Measurements from ENCODE around the gene ACBD6. TPM values are rescaled to one million over a fixed set of nuclear protein-coding genes. Genes with fewer than 3 reads are reported as not detected.
"Not testable (repeated sequence)": the region's sequence is repeated elsewhere in the genome, so short reads cannot be mapped to it uniquely, and the experiment has no call there.

Gene ACBD6
- total RNA-seq, 1 experiment from 2014 or later, result 136 TPM

DNA sequence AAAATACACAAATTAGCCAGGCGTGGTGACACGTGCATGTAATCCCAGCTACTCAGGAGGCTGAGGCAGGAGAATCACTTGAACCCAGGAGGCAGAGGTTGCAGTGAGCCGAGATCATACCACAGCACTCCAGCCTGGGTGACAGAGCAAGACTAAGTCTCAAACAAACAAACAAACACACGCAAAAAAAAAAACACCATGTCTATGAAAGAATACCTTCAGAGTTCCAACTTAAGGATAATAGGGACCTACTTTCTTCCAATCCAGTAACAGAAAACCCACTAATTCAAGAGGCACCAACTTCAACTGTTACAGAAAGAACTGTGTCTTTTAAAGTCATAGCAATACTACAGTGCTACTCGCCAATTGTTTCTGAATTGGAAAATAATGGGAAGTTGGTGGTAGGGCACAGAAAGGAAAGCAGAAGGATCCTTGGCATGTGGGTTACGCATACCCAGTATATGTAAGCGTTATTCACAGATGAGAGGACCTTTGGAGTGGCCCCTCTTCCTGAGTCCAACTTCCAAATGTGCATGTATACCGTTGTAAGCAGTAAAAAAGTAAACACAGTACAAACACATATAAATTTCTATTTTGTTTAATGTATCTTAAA, 87.0 kb downstream of the ACBD6 start:
- H3K27ac Mint-ChIP-seq (ENCODE audit: low read depth, unreplicated experiment), result no peak overlapping the region
- CTCF ChIA-PET, result interaction anchor here (0.7 to 6.6 kb wide), 17 partner anchors 8 to 236 kb away, joined by 3 to 30 read pairs (median 5); no protein-coding TSS in a partner anchor
- BruUV-seq (replicated peaks), result no TSS peak
- TF ChIP-seq, protein P1, sequence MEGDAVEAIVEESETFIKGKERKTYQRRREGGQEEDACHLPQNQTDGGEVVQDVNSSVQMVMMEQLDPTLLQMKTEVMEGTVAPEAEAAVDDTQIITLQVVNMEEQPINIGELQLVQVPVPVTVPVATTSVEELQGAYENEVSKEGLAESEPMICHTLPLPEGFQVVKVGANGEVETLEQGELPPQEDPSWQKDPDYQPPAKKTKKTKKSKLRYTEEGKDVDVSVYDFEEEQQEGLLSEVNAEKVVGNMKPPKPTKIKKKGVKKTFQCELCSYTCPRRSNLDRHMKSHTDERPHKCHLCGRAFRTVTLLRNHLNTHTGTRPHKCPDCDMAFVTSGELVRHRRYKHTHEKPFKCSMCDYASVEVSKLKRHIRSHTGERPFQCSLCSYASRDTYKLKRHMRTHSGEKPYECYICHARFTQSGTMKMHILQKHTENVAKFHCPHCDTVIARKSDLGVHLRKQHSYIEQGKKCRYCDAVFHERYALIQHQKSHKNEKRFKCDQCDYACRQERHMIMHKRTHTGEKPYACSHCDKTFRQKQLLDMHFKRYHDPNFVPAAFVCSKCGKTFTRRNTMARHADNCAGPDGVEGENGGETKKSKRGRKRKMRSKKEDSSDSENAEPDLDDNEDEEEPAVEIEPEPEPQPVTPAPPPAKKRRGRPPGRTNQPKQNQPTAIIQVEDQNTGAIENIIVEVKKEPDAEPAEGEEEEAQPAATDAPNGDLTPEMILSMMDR (IDR thresholded peaks at IDR 0.05; ENCODE audit: unreplicated experiment), result no peak
- no peaks in the 10 kb centered on the region for H3K4me1 Mint-ChIP-seq (ENCODE audit: insufficient read depth, unreplicated experiment)
- POLR2A ChIA-PET, result interaction anchor here (0.6 to 1.5 kb wide), 3 partner anchors 14 to 102 kb away, joined by 3 read pairs; no protein-coding TSS in a partner anchor
- H3K4me3 Mint-ChIP-seq (ENCODE audit: unreplicated experiment), result no peak overlapping the region
- no peaks in the 10 kb centered on the region for H3K27me3 Mint-ChIP-seq (ENCODE audit: insufficient read depth, unreplicated experiment)
- no peak for DNase-seq (ENCODE audit: unreplicated experiment)
- no peaks in the 10 kb centered on the region for H3K9me3 Mint-ChIP-seq (ENCODE audit: unreplicated experiment)
- intact Hi-C loops (cut with micrococcal nuclease), result no loop called here
- peaks cover 48% of the 10 kb centered on the region for H3K36me3 Mint-ChIP-seq (ENCODE audit: insufficient read depth, unreplicated experiment)

DNA sequence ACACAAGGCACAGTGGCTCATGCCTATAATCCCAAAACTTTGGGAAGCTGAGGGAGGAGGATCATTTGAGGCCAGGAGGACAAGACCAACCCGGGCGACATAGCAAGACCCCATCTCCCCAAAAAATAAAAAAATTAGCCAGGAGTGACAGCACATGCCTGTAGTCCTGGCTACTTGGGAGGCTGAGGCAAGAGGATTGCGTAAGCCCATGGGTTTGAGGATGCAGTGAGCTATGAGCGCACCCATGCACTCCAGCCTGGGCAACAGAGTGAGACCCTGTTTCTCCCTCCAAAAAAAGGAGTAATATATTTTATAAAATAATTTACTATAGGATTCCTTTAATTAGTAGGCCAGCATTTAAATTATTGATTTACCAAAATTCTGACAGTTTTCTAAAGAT, 89.8 kb downstream of the ACBD6 start:
- peak; percentile 7 for DNase-seq (ENCODE audit: unreplicated experiment)
- no peak overlapping the region for H3K4me3 Mint-ChIP-seq (ENCODE audit: unreplicated experiment)
- H3K36me3 Mint-ChIP-seq (ENCODE audit: insufficient read depth, unreplicated experiment), result peaks cover 40% of the 10 kb centered on the region
- no peaks in the 10 kb centered on the region for H3K9me3 Mint-ChIP-seq (ENCODE audit: unreplicated experiment)
- POLR2A ChIA-PET, result interaction anchor here (0.8 to 1.0 kb wide), 2 partner anchors 13 to 19 kb away, joined by 3 read pairs; no protein-coding TSS in a partner anchor
- TF ChIP-seq, protein P1 (IDR thresholded peaks at IDR 0.05; ENCODE audit: unreplicated experiment), result no peak
- no peaks in the 10 kb centered on the region for H3K4me1 Mint-ChIP-seq (ENCODE audit: insufficient read depth, unreplicated experiment)
- intact Hi-C loops (cut with micrococcal nuclease), result no loop called here
- CTCF ChIA-PET, result interaction anchor here (0.6 to 6.6 kb wide), 7 partner anchors 9 to 234 kb away, joined by 3 to 30 read pairs (median 3); no protein-coding TSS in a partner anchor
- no peaks in the 10 kb centered on the region for H3K27me3 Mint-ChIP-seq (ENCODE audit: insufficient read depth, unreplicated experiment)
- no peak overlapping the region for H3K27ac Mint-ChIP-seq (ENCODE audit: low read depth, unreplicated experiment)
- no TSS peak for BruUV-seq (replicated peaks)

DNA sequence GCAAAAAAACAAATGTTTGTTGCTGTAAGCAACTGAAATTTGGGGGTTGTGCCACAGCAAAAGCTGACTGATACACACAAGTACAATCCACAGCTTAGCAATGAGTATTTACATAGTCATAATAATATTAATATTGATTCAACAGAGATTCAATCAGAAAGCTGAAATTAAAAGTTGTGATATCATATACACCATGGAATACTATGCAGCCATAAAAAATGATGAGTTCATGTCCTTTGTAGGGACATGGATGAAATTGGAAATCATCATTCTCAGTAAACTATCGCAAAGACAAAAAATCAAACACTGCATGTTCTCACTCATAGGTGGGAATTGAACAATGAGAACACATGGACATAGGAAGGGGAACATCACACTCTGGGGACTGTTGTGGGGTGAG, 94.2 kb downstream of the ACBD6 start:
- H3K27me3 Mint-ChIP-seq (ENCODE audit: insufficient read depth, unreplicated experiment); DNase-seq (ENCODE audit: unreplicated experiment); BruUV-seq (replicated peaks); H3K27ac Mint-ChIP-seq (ENCODE audit: low read depth, unreplicated experiment); intact Hi-C loops (cut with micrococcal nuclease); H3K9me3 Mint-ChIP-seq (ENCODE audit: unreplicated experiment); H3K4me3 Mint-ChIP-seq (ENCODE audit: unreplicated experiment): not testable (repeated sequence)
- CTCF ChIA-PET, result interaction anchor here (0.9 to 1.9 kb wide), 2 partner anchors 70 to 156 kb away, joined by 4 to 9 read pairs; no protein-coding TSS in a partner anchor
- Mint-ChIP-seq H3K4me1 (ENCODE audit: insufficient read depth, unreplicated experiment) (peaks cover 12% of the 10 kb centered on the region), H3K36me3 (ENCODE audit: insufficient read depth, unreplicated experiment) (peaks cover 63% of the 10 kb centered on the region)
- POLR2A ChIA-PET, result interaction anchor here (1.0 kb wide), 1 partner anchor 130 kb away, joined by 3 read pairs; no protein-coding TSS in a partner anchor

DNA sequence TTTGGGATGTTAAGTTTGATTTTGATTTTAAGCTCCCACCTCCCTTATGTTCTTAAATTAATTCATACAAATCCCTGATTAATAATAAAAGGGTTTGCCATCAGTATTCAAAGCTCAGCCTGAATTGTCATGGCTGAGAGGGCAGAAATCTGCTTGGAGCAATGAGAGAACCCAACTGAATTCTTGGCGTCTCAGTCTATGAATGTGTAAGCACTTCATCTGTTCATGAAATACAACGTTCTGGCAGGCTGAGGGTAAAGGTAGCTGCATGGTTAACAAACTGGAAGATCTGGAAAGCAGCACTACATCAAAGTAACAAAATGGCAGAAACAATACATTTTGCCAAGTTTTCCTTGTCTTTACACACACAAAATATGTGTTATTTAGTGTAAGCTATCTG, 95.3 kb downstream of the ACBD6 start:
- intact Hi-C loops (cut with micrococcal nuclease), result no loop called here
- H3K27me3 Mint-ChIP-seq (ENCODE audit: insufficient read depth, unreplicated experiment), result no peaks in the 10 kb centered on the region
- peaks cover 12% of the 10 kb centered on the region for H3K4me1 Mint-ChIP-seq (ENCODE audit: insufficient read depth, unreplicated experiment)
- no peaks in the 10 kb centered on the region for H3K9me3 Mint-ChIP-seq (ENCODE audit: unreplicated experiment)
- H3K36me3 Mint-ChIP-seq (ENCODE audit: insufficient read depth, unreplicated experiment), result peaks cover 67% of the 10 kb centered on the region
- no peak for DNase-seq (ENCODE audit: unreplicated experiment)
- TF ChIP-seq, protein P1 (IDR thresholded peaks at IDR 0.05; ENCODE audit: unreplicated experiment), result no peak
- no peak overlapping the region for H3K4me3 Mint-ChIP-seq (ENCODE audit: unreplicated experiment)
- no peak overlapping the region for H3K27ac Mint-ChIP-seq (ENCODE audit: low read depth, unreplicated experiment)
- ChIA-PET CTCF (interaction anchor here (0.7 to 1.9 kb wide), 5 partner anchors 9 to 228 kb away, joined by 4 to 9 read pairs (median 5); no protein-coding TSS in a partner anchor), POLR2A (no interaction called here)
- BruUV-seq (replicated peaks), result no TSS peak
